HG02798 (cell line): Measurements from ENCODE around the gene UFSP1.

ENCODE experiments used
- ATAC-seq: cut with Tn5 transposase; IDR thresholded peaks from one replicate; pipeline ENCODE4 v1.9.1; 2021; ENCODE audit warnings: mild to moderate bottlenecking; ENCODE audit not compliant: unreplicated experiment, poor library complexity

The UFSP1 gene

DNA sequence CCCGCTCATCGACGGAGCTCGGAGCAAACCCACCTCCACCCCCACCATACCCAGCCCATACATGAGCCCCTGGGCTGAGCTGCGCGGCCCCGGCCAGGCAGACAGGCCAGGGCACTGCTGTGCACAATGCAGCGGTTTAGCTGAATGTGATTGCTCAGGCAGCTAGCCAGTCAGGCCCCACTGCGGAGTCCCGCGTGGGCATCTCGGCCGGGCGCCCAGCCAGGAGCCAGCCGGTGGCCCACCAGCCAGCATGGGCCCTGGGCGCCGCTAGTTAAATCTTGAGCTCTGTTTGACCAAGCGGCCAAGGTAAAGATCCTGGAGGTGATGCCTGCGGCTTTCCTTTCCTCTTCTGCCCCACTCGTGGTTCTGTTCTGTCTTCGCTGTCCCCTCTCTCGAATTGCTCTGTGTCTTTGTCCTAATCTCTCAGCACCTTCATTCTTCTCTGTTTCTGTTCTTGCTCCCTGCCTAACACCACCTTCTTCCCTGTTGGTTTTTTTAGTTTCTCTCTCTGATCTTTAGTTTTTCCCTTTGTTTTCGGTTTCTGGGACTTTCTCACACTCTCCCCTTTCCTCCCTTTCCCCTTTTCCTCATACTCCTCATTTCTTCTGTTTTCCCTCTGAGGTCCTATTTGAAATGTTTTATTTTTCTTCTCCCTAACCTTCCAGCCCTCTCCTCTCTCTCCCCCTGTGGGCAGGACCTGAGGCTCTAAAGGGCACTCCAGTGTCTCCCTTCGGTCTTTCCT lies 6.6 kb downstream of the UFSP1 start:
- no peak for ATAC-seq

DNA sequence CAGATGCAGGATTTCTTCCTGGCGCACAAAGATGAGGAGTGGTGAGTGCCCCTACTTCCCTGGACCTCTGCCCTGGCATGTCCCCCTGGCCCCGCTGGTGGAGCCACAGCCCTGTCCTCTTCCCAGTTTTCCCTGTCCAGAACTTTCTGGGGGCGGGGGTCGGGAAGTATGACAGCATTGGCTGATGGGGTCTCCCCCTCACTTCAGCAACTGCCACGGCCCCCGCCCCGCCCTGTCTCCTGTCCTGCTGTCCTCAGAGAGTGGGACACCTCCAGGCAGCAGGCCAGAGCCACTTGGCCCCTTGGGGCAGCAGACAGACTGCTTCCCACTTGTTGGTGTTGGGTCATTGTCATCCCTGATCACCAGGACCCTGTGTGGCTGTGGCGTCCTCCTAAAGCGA lies 7.3 kb downstream of the UFSP1 start:
- ATAC-seq = no peak

DNA sequence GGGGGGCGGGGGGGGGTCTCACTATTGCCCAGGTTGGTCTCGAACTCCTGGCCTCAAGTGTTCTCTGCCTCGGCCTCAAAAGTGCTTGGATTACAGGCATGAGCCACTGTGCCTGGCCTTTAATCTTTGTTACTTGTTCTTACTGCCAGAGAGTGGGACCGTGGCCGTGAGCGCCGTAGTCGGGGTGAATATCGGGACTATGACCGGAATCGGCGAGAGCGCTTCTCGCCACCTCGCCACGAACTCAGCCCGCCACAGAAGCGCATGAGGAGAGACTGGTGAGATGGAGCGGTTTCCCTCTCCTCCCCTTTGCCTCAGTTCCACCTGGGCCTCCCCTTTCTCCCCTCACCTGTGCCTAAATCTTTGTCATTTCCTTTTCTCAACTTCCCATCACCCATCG lies 8.4 kb downstream of the UFSP1 start:
- ATAC-seq = no peak

DNA sequence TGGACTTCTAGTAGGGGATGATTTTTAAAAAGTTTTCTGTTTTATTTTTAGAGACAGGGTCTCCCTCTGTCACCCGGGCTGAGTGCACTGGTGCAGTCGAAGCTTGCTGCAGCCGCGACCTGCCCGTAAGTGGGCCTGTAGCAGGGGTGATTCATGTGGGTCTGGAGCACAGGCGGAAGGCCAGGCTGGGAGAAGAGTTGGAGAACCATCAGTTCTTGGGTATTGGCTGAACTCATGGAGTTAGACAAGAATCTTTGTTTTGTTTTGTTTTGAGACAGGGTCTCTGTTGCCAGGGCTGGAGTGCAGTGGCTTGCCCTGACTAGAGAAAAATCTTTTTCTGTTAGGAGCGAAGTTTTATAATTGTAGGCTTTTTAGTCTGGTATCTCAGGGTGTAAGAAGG lies 8.9 kb downstream of the UFSP1 start:
- ATAC-seq = no peak

DNA sequence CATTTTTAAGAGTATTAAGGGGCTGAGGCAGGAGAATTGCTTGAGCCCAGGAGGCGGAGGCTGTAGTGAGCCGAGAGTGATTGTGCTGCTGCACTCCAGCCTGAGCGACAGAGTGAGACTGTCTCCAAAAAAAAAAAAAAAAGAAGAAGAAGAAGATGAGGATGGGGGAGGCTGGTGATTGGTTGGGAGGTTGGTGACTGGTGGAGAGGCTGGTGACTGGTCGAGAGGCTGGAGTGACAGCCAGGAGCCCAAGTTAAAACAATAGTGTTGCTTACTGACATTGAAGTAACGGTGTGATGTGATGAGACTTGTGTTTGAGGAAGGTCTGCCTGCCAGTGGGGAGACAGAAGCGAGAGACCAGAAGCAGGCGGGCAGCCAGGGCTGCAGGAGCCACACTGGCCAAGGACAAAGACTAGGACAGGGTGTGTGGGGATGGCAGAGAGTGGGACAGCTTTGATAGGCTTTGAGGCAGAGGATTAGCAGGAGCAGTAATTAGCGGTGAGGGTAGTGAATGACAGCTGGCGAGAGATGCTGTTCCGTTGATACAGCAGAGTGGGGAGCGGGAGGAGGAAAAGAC lies 9.7 kb downstream of the UFSP1 start:
- ATAC-seq = no peak

DNA sequence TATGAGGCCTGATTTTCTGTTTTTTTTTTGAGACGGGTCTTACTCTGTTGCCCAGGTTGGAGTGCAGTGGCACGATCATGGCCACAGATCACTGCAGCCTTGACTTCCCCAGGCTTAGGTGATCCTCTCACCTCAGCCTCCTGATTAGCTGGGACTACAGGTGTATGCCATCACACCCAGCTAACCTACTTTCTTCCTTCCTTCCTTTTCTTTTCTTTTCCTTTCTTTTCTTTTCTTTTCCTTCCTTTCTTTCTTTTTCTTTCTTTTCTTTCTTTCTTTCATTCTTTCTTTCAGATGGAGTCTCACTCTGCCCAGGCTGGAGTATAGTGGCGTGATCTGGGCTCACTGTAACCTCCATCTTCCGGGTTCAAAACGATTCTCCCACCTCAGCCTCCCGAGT lies 10.8 kb downstream of the UFSP1 start:
- no peak for ATAC-seq

DNA sequence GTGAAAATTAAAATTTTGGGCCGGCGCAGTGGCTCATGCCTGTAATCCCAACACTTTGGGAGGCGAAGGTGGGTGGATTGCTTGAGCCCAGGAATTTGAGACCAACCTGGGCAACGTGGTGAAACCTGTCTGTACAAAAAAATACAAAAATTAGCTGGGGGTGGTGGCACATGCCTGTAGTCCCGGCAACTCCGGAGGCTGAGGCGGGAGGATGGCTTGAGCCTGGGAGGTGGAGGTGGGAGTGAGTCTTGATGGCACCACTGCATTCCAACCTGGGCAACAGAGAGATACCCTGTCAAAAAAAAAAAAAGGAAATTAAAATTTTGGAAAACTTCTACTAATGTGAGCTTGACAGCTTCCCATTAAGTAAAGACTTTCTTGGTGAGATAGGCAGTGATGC lies 11.5 kb downstream of the UFSP1 start:
- ATAC-seq = no peak

DNA sequence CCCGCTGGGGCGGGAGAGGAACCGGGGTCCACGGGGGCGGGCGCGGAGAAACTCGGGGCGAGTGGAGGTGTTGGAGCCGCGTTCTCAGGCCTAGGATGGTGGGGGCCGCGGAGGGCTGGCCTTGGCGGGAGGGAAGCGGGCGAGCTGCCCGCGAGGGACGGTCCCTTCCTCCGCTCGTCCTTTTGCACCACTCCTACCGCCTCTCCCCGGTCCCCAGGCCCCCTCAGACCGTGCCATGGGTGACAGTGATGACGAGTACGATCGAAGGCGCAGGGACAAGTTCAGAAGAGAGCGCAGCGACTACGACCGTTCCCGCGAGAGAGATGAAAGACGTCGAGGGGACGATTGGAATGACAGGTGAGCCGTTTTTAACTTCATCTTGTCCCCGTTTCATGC lies 14.2 kb downstream of the UFSP1 start:
- ATAC-seq = no peak

DNA sequence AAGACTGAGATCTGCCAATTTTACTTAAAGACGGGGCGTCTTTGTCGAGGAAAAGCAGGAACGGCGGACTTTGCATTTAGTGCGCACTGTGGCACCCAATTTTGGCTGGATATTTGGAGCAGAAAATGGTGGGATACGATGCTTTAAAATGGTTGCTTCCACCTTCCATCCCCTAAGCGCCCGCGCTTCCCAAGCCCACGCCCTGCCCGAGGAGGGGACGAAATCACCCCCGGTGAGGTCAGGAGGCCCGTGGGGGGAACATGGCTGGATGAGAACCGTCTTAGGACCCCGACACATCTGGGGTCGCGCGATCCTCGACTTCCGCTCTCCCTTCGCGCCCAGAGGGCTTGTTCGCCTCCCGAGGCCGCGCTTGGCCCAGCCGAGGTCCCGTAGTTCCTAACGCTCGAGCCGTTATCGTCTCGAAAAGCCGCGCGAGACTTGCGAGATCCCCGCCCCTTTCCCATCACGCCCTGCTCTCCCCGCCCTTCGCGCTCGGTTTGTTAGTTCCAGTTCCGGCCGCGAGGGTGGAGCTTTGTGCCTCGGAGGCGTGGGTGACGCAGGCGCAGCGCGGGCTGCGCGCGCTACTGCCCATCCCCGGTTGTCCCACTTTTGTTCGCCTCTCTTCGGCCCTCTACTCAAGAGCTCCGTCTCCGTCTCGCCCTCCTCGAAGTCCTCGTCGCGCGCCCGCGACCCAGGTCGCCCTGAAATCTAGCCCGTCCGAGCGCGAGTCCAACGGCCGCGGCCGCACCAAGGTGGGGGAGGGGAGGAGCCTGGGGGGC lies 14.7 kb downstream of the UFSP1 start, which contains the start of gene SRRT:
TSS of gene SRRT (plus strand) at position 527 of the 779 bp plus-strand sequence. CDS start 488 bp downstream, outside the sequence.
- ATAC-seq = peak; percentile 96

DNA sequence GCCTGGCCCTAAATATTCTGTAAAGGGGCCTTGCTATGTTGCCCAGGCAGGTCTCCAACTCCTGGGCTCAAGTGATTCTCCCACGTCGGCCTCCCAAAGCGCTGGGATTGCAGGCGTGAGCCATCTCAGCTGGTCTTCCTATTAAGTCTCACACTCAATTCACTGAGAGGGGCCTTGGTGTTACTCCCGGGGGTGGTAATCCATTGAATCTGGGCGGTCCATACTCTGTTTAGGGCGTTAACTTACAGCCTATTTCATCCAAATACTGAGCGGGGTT lies 15.3 kb downstream of the UFSP1 start:
- ATAC-seq = no peak

DNA sequence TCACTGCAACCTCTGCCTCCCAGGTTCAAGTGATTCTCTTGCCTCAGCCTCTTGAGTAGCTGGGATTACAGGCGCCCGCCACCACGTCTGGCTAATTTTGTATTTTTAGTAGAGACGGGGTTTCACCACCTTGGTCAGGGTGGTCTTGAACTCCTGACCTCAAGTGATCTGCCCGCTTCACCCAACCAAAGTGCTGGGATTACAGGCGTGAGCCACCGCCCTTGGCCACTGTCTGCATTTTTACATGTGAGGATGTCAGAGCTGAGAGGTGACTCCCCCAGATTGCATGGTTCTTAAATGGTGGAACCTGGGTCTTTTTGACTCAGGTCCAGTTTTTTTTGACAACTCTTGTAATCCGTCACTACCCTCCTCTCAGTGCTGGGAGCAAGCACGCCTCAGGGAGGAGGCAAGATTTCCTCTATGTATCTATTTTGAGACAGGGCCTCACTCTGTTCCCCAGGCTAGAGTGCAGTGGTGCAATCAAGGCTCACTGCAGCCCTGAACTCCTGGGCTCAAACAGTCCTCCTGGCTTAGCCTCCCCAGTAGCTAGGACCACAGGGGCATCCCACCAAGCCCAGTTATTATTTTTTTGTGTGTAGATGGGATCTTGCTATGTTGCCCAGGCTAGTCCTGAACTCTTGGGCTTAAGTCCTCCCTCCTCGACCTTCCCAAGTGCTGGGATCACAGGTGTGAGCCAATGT lies 15.8 kb downstream of the UFSP1 start:
- no peak for ATAC-seq

DNA sequence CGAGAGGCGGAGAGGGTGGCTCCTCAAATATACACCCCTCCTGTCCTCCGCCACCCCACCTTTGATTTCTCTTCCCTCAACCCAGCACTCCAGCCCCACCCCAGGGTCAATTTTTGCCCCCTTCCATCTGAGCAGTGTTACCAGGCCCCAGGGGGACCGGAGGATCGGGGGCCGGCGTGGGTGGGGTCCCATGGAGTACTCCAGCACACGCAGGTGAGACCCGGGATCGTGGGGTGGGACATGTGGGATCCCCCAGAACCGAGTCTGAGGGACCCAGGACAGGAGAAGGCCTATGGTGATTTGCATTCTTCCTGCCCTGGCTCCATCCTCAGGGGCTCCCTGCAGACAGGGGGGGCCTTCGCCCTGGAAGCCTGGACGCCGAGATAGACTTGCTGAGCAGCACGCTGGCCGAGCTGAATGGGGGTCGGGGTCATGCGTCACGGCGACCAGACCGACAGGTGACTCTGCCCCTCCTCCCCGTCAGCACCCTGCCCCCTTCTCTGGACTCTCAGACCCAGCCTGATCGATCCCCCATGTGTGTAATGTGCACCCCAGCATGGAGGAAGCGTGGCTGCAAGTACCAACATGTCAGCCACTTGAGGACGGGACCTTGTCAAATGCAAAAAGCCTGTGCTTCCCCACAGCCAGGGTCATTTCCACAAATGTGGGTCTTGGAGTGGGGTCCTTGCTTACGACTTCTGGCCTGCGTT lies 21.6 kb downstream of the UFSP1 start:
- peak; percentile 13 for ATAC-seq

DNA sequence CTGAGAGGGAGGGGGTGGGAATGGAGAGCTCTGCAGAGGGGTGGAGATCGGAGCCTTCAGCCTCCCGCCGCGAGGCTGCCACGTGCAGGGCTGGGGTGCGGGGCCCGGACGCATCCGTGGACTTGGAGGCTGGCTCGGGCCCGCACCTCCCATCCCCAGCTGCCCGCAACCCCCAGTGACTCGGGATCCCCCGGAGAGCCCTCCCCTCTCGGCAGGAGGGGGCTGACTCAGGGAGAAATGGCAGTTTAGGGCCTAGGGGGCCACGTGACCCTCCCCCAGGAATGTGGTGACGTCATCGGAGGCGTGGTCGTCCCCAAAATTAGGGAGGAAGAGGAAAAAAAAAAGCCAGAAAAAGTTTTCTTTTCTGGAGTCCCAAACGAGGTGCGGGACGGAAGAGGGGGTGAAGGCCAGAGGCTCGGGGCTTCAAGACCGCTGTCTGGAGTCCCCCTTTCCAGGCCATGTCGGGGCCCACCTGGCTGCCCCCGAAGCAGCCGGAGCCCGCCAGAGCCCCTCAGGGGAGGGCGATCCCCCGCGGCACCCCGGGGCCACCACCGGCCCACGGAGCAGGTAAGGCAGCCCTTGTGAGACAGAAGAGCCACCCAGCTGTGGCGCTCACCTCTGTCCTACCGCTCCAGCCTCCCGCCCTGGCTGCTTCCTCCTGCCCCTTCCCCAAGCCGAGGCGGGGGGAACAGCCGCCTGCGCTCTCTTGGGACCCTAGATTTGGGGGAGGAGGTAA lies 22.3 kb downstream of the UFSP1 start, which contains the start of gene TRIP6:
TSS of gene TRIP6 (plus strand) at position 348 of the 736 bp plus-strand sequence. CDS start at position 459, 111 bp downstream.
- ATAC-seq = peak; percentile 59

DNA sequence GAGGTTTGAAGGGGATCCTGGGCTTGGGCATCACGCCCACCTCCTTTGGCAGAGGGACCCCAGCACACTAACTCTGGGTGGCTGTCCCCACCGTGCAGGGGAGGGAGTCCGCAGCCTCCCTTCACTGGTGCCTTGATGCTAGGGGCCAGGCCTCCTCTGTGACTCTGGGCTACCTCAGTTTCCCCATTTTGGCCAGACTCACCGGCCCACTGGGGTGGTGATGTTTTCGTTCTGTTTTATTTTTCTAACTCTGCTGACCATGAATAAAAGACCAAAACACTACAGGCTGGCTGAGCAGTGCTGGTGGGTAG lies 22.8 kb downstream of the UFSP1 start:
- ATAC-seq = peak; percentile 3

DNA sequence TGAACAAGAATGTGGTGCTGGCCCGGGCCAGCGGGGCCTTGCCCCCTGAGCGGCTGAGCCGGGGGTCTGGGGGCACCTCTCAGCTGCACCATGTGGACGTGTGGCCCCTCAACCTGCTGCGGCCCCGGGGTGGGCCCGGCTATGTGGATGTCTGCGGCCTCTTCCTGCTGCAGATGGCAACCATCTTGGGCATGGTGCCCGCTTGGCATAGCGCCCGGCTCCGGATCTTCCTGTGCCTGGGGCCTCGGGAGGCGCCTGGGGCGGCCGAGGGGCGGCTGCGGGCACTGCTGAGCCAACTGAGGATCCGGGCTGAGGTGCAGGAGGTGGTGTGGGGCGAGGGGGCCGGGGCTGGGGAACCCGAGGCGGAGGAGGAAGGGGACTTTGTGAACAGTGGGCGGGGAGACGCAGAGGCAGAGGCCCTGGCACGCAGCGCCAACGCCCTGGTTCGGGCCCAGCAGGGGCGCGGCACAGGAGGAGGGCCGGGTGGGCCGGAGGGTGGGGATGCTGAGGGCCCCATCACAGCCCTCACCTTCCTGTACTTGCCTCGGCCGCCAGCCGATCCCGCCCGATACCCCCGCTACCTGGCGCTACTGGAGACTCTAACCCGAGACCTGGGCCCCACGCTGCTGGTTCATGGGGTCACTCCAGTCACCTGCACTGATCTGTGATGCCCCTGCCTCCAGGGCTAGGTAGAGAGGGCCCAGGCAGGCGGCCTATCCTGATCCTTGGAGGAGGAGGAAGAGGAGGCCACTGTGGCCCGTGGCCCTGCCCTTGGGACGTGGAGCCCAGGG lies 23.4 kb downstream of the UFSP1 start:
- no peak for ATAC-seq

DNA sequence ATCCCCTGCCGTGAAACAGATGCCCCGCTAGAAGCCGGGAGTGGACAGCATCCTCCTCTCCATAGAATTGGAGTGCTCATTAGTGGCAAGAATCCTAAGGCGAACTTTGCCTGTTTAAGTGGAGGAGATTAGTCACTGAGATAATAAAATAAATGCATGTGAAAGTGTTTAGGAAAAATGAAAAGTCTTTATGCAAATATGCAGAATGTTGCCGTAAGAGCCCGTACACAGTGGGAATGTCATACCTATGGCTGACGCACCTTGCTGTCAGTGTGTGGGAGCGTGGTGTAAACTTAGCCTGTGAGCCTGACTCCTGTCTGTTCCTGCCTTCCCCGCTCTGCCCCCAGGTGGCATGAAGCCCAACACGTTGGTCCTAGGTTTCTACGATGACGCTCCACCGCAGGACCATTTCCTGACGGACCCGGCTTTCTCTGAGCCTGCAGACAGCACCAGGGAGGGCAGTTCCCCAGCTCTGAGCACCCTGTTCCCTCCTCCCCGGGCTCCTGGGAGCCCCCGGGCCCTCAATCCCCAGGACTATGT lies 24.1 kb downstream of the UFSP1 start:
- no peak for ATAC-seq

DNA sequence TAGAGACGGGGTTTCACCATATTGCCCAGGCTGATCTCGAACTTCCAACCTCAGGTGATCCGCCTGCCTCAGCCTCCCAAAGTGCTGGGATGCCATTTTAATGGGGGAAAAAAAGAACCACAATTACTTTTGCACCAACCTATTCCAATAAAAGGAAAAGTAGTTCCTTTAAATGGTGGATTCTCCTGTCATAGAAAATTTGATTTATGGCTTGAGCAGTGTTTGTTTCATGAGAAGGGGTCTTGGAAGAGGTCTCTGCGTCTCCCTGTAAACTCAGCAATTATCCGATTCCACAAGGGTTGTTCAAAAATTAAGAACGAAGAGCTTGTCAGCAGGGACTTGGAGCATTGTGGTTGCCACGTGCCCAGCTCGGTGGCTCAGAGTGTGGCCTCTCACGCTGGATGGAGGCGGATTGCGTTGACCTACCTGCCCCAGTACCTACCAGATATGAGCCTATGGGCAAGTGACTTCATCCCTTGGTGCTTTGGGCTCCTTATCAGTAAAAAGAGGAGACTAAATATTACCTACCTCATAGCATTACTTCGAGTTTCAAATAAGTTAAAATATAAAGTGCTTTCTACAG lies 25.2 kb downstream of the UFSP1 start:
- no peak for ATAC-seq

DNA sequence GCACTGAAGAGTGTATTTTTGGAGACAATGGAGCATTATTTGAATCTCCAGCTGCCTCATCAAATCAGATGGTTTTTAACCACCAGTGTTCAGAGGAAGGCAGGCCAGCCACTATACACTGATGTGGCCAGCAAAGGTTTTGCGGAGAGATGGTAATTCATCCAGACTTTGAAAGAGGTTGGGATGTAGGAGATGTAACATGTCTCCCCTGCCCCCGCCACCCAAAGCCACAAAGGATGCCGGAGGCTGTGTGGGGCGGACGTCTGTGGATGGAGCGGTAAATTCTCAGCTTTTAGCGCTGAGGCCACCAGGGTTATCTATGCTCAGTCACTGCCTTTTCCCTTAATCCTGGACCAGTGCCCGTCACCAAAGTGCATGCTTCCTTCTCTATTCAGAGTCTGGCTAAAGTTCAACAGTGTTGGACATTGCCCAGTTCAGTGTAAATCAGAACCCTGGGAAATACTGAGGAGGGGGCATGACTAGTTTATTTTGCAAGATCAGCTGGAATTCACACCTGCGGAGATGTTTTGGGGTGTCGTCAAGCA lies 26.0 kb downstream of the UFSP1 start:
- ATAC-seq = no peak
